ENCODE measurements around the gene GPR137B.

GPR137B gene

GRCh38 chr1:236200925-236201324 lies 58.6 kb downstream of the GPR137B start:
- no peak for DNase-seq (ENCODE audit: low spot score)

DNA sequence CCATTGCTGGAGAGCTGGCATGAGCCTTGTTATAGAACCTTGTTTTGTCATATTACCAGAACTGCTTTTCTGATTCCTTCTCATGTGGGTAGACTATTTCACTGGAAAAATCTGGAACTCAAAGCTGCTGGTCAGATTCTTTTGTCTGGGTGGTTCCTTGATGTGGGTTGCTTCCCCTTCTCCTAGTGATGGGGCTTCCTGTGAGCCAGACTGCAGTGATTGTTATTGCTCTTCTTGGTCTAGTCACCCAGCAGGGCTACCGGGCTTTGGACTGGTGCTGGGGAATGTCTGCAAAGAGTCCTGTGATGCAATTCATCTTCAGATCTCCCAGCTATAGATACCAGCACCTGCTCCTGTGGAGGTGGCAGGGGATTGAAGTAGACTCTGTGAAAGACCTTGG lies 59.4 kb downstream of the GPR137B start:
- no peak for DNase-seq (ENCODE audit: low spot score)

- DNase-seq (ENCODE audit: low spot score): no peak
Measured at GRCh38 chr1:236204039-236204438, 61.7 kb downstream of the GPR137B start.

DNA sequence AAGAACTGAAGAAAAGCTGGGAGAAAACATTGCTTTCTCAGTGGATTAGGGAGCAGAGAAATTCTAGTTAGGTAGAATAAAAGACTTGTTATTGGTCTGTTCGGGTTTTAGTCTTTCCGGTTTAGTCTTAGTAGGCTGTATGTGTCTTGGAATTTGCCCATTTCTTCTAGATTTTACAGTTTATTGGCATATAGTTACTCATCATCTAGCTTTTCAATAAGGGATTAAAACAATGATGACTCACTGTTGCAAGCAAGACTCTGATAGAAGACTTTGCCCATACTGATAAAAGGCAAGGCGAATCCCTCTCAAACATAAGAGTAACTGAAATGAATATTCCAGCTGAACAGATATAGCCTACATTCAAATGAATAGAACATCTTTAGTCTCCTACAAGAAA lies 62.3 kb downstream of the GPR137B start:
- no peak for DNase-seq (ENCODE audit: low spot score)

DNA sequence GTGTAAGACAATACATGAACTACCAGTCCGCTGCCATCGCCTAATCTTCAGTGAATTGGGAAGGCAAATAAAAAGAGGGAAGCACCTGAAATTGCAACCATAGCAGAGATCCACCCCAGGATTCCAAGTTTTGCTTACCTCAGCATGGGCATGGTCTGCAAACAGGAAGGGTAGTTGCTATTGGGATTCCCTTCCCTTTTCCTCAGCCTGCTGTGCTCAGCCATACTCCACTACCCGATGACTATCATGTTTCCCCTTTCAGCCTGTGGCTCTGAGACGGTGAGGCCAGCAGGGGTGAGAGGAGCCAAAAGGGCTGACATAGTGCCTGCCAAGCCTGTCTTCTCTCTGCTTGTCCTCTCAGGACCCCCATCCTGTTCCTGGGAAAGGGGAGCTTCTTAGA lies 64.2 kb downstream of the GPR137B start:
- DNase-seq (ENCODE audit: low spot score): no peak

DNA sequence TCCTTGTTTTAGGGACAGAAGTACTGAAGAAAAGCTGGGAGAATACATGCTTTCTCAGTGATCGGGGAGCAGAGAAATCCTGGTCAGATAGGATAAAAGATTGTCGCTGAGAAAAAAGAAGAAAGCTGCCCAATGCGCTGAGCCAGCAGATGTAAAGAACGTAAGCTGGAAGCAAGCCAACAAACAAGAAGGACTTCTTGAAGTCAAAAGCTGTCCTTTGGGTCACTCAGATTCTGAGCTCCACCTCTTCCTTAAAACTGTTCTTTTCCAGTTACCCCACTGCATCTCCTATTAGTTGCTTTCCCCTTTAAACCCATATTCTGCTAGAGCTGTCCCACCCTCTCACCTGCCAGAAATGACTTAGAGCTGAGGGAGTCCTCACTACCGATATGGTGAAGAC lies 64.8 kb downstream of the GPR137B start:
- DNase-seq (ENCODE audit: low spot score): no peak

- no peak for DNase-seq (ENCODE audit: low spot score)
Measured at GRCh38 chr1:236207569-236207968, 65.2 kb downstream of the GPR137B start.

- no peak for DNase-seq (ENCODE audit: low spot score)
Measured at GRCh38 chr1:236209185-236209584, 66.8 kb downstream of the GPR137B start.

DNA sequence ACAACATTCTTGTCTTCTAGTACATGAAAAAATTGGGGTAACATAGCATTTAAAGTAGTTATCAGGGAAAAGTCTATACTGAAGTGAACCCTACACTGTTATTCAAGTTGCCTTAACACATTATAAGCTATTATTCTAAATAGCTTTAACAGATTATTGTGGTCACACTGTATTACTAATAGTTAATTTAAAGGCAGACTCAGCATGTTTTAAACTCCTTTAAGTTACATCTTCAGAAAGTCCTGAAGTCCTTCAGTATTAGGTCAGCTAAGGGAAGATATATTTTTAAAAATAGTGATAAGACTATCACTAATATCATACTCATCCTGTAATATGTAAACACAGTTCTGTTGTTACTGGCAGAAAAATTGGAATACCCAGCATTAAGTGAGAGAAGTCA lies 67.4 kb downstream of the GPR137B start:
- DNase-seq (ENCODE audit: low spot score): no peak

- no peak for DNase-seq (ENCODE audit: low spot score)
Measured at GRCh38 chr1:236211815-236212214, 69.5 kb downstream of the GPR137B start.

GRCh38 chr1:236213534-236213933 lies 71.2 kb downstream of the GPR137B start:
- no peak for DNase-seq (ENCODE audit: low spot score)

DNA sequence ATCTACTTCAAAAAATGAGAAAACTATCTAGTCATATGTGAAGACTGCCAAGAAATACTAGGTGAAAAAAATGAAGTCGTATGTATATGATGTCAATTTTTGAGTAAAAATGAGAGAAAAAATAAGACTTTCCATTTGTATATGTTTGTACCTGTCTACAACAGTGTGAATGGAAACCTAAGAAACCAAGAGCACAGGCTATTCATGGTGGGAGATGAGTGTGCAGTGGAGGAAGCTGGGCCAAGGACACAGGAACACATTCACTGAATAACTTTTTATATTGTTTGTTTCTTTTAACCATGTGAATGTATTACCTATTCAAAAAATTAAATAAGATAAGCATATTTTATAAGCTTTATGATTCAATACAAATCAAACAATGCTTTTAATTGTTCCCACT lies 72.4 kb downstream of the GPR137B start:
- no peak for DNase-seq (ENCODE audit: low spot score)

GRCh38 chr1:236220473-236220872 lies 78.1 kb downstream of the GPR137B start:
- no peak for DNase-seq (ENCODE audit: low spot score)

GRCh38 chr1:236222632-236223031 lies 80.3 kb downstream of the GPR137B start:
- no peak for DNase-seq (ENCODE audit: low spot score)

DNA sequence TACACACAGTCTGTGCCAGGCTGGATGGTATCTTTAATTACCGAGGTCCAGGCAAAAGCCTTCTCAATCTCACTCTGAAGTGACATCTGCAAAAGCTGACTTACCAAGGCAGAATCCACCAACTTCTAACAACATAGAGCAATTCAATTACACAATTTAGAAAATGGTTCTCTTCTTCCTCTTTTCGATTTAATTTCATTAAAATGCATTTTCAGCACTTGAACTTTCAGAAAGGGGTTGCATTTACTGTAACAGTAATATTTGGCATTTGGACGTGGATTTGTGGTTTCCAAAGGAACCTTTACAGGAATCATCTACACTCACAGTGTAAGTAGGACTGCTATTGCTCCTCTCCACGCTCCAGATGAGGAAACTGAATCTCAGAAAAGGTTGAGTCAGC lies 86.1 kb downstream of the GPR137B start:
- no peak for DNase-seq (ENCODE audit: low spot score)

DNA sequence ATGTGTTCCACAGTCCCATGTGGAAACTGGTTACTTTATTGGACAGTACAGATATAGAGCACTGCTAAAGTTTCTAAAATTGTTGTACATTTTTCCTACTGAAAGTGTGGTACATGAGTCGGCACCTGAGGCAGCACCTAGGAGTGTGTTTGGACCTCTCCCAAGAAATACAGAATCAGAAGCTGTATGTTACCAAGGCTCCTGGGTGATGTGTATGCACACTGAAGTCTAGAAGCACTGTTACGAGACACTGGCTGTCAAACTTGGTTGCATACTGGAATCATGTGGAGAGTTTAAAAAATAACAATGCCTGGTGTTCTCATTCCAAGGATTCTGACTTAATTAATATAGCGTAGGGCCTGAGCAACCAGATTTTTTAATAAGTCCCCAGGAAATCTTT lies 92.8 kb downstream of the GPR137B start:
- DNase-seq (ENCODE audit: low spot score): no peak

- no peak for DNase-seq (ENCODE audit: low spot score)
Measured at GRCh38 chr1:236239092-236239585, 96.8 kb downstream of the GPR137B start.

DNA sequence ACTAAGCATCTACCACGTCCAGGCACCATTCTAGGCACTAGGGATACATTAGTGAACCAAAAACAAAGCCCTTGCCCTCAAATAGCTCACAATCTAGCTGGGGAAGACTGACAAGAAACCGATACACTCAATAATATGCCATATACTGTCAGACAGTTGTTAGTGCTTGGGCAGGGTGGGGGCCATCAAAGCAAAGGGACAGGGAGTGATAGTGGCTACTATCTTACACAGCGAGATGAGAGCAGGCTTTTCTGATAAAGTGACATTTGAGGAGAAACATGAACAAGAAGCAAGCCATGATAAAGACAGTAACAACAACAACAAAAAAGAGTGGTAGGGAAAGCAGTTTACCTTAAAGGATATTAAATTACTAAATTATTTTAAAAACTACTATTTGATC lies 98.3 kb downstream of the GPR137B start:
- no peak for DNase-seq (ENCODE audit: low spot score)

DNA sequence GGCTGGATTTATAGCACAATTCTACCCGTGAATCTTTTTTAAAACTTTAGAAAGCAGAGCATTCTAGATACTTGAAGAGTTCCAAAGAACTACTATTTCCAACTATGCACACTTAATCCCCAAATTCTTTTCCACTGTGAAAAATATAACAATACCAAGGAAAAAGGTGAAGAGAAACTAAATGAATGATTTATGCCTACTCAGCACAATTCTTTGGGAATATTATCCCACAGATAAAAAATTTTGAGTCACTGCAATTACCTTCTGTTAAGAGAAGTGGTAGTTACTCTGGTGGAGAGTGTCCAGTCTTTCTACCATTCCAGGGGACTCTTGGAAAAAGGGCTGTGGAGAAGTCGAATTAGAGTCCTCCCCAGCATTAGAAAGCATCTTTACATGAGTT lies 100.2 kb downstream of the GPR137B start:
- DNase-seq (ENCODE audit: low spot score): no peak

DNA sequence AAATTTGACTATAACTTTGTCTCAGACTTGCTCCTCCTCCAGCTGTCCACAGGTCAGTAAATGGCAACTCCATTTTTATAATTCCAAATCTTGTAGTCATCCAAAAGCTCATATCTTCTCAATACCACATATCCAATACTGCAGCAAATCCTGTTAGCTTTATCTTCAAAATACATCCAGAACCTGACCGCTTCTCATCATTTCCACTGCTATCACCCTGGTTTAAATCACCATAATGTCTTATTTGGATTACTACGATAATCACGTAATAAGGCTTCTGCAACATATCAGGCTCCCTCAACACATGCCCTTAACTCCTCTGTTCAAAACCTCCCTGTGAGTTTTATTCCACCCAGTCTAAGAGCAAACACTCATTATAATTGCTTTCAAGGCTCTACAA lies 104.9 kb downstream of the GPR137B start:
- DNase-seq (ENCODE audit: low spot score): no peak

DNA sequence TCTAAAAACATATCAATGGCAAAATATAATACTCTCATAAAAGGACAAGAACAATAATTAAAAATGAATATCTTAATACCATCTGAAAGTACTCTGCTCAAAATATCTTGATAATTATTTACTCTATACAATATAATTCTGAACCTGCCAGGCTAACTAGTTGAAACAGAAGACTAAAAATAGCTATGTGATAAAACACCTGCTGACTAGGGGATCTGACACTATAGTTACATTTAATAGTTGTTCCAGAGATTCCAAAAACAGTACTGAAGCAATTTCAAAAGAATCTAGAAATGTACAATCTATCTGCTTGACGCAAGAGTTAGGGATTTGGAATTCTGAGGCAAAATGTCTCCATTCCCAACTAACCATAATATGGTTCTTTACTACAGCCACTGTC lies 109.2 kb downstream of the GPR137B start:
- no peak for DNase-seq (ENCODE audit: low spot score)

GRCh38 chr1:236253119-236253518 lies 110.8 kb downstream of the GPR137B start:
- DNase-seq (ENCODE audit: low spot score): no peak

- no peak for DNase-seq (ENCODE audit: low spot score)
Measured at GRCh38 chr1:236253918-236254637, 111.7 kb downstream of the GPR137B start.

DNA sequence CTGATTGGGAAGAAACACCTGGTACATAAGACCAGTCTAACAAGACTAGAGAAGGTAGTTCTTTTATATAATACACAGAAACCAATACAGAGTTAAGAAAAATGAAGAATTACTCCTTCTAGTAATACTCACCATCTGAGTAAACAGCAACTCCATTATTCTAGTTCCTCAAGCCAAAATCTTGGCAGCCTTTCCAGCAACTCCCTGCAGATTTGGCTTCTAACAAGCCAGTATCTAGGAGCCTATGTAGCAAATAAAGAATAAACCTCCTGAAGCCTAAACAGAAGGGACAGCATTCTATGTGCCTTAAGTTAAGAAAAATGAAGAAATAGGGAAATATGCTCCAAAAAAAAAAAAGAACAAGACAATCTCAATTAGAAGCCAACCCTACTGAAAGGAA lies 114.9 kb downstream of the GPR137B start:
- no peak for DNase-seq (ENCODE audit: low spot score)
